ENCODE measurements around the gene PSMG3.

Gene PSMG3

DNA sequence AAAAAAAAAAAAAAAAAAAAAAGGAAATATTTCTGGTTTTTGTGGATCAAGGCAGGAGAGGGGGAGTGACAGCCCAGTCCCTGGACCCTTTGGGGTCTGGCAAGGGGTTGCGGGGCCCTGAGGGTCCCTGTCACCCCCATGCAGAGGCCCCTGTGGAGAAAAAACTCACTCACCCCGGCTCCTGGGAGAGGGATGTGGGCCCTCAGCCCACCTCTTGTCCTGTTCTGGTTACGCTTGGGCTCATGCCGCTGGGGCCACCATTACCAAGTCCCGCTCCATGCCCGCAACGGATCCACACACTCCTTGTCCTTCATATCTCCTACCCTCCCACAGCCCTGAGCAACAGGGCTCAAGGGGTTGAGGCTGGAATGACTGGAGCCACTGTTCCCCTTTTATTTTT is 12.8 kb downstream of the PSMG3 start:
- no peak for DNase-seq

DNA sequence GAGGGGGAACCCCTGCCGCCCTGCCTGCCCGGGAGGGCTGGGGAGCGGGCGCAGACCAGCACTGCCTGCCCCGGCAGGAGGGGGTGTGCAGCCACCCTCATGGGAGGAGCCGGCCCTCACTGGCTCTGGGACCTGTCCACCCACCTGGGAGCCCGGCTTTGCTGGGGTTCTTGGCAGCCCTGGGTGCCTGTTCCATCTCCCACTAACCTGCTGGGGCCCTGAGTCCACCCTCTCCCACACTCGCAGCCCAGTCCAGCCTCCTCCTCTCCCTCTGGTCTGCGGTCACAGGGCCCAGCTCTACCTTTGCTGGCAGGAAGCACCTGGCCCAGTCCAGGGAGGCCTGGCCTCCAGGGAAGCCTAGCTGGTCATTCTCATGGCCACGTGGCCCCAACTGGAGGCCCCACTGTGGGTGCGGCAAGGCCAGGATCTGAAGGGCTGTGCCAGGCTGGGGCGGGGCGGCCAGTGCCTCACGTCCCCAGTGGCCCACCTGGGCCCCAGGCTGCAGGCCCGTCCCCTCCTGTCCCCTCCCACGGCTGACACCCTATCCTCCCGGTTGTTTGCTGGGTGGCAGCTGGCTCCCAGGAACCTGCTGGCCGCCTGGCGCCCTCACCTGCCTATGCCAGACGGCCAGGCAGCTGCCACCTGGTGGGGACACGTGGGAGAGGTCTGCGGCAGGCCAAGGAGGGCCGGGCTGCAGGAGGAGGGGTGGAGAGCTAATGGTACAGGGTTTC is 13.9 kb downstream of the PSMG3 start, which contains the start of gene TMEM184A:
TMEM184A (minus strand) TSS at position 393 of the 731 bp plus-strand sequence. CDS start 721 bp downstream, outside the sequence.
- peak; percentile 98 to 99 for DNase-seq

DNA sequence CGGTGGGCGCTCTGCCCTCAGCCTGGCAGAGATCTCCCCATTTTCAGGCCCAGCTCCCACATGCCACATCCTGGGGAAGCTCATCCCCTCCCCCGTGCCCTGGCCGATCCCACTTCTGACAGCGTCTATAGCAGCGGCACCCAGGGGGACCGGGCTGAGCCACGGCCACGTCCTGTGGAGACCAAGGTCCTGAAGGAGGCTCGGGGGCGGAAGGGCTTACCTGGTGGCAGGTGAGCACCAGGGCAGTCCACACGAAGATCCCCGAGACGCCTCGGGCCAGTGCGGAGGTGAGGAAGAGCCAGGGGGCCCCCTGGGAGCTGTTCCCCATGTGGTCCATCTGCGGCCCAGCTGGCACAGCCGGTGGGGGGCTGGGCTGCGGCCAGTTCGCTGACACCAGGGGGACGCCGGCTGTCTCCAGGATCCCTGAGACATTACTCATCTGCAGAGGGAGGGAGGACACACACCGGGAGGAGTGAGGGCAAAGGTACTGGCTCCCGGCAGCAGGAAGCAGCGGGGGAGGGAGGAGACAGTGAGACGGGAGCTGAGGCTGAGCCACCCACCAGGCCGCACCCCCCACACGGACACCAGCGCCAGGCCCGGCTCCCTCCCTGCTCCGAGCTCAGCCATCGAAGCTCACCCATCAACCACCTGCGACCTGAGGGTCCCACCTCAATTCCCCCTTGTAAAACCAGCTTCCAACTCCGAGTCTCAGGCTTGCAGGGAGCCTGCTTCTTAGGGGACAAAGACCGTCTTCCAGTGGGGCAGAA is 14.6 kb downstream of the PSMG3 start:
- peak; percentile 59 to 85 for DNase-seq

DNA sequence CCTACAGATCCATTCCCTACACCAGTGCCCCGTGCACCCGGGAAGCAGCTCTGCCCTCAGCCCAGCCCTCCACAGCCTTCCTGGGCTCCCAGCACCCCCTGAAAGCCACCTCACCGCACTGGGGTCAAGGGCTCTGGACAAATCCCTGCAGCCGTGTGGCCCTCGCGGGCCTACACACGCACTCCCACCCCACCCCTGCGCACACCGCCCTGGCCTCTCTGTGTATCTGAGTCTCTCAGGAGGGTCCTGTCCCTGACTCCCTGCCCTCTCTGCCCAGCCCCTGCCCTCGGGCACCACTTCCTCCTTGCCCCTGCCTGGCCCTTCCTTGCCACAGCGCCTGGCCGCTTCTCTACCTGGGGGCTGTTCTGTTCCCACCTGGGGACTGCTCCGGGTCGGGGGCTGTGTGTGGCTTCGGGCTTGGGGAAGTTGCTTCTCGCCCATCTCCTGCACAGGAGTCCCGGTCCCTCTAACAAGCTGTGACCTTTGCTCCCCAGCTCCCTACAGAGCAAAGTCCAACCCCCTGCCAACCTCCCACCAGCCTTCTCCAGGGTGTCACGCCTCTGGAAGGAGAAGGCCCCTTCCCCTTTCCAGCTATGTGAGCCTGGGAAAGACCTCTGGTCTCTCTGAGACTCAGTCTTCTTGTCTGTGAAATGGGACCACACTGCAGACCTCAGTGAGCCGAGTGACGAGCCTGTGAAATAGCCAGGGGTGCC is 15.3 kb downstream of the PSMG3 start:
- DNase-seq: no peak

DNA sequence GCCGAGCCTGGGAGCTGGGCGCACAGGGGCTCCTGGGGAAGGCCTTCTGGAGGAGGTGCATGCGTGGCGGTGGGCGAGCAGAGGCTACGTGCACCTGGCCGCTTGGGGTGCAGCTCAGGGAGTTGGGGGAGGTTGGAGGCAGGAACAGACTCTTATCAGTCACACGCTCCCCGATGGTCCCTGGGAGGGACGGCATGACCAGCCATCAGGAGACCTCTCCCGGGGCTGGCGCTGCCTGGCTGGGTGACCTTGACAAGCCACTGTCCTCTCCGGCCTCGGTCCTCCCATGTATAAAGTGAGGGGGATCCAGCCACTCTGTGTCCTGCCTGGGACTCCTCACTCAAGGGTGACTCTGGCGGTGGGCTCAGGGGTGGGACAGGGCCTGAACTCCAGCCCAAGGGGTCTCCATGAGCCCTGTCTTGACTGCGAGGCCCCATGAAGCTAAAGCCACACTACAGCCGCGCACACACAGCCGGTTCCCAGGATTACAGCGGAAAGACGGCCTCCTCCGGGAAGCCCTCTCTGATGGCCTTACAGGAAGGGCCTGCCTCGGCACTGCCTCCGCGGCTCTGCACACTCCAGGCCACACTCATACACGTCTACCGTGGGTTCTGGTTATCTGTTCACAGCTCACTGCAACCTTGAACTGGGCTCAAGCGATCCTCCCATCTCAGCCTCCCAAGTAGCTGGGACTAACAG is 16.2 kb downstream of the PSMG3 start:
- DNase-seq: no peak

DNA sequence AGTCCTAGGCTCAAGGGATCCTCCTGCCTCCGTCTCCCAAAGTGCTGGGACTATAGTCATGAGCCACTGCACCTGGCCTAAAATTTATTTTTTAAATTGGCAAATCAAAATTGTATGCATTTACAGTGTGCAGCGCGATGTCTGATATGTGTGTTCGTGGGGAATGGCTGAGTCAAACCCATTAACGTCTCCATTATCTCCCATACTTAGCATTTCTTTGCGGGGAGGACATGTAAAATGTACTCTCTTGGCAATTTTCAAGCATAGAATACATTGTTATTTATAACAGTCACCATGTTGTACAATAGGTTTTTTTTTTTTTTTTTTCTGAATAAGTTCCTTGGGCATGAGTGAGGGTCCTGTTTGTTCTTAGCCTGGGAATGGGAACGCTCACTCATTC is 17.6 kb downstream of the PSMG3 start:
- DNase-seq: no peak

DNA sequence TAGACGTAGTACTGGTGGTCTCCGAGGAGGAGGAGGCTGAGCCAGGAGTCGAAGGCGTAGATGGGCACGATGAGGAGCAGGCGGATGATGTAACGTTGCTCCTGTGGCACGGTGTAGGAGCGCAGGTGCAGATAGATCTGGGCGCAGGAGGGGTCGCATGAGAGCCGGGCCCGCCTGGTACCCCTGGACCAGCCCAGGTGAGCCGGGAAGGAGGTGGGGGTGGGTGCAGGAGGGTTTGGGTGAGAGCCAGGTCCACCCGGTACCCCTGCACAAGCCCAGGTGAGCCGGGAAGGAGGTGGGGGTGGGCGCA is 19.0 kb downstream of the PSMG3 start:
- no peak for DNase-seq

DNA sequence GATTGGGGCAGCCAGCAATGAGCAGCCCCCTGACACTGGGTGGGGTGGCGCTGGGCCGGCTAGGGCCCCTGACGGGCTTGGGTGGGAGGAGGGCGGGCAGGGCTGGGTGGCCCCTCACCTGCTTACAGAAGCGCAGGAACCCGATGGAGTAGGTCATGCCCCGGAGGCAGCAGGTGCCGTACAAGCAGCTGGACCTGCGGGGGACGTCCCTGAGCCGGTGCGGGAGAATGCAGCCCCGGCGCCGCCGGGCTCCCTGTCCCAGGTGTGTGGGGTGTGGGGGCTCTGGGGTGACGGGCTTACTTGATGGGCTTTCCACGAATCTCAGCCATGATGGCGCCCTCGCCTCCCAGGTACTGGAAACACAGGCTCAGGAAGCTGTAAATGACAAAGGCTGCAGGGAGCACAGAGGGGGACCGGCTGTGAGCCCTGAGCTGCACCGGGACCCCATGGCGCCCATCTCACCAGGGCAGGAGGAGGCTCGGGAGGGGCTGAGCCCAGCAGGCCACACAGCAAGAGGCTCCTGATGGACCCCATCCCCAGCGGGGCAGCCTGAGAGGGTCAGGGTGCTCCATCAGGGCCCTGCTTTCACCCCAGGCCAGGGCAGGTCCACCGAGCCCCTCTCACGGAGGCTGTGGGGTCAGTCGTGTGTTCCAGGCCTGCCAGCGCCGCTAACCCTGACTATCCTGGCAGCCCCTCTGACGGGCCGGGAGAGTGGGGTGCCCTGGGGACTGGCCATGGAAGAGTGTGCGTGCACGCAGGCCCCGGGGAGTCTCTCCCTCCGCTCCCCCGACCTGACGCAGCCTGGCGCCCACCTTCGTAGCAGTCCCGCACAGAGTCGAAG is 19.6 kb downstream of the PSMG3 start:
- DNase-seq: no peak

DNA sequence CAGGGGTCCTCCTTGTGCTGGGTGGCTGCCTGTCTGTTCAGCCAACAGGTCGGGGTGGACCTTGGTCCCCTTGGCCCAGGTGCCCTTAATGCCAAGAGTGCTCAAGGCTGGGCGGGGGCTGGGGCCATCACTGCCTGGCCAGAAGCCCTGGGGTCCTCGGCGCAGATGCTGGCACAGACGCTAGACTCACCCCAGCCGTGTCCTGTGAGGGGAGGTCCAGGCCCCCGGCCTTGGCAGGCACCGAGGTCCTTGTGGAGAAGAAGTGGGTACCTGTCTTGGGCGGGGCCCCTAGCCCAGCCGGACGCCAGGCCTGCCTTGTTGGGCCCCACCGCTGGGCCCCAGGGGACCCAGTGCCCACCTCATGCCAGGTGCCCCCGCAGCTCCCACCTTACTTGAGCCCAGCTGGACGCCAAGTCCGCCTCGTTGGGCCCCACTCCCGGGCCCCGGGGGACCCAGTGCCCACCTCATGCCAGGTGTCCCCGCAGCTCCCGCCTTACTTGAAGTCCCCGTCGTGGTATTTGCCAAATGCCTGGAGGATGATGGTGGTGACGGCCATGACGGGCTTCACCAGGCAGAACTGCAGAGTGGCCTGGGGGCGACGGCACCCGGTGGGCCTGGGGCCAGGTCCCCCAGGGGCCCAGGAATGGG is 20.4 kb downstream of the PSMG3 start:
- no peak for DNase-seq

DNA sequence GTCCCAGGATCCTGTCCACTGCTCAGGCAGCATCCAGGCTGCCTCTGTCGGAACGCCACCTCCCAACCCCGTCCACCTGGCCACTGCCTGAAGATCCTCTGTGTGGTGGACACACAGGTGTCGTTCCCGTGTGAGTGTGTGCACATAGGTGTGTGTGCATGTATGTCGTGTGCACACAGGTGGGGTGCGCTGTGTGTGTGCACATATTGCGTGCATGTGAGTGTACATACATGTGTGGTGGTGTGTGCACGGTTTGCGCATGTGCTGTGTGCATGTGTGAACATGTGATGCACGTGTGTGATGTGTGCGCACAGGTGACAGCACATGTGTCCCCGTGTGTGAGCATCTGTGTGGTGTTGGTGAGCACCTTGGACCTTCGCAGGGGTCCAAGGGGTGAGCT is 20.9 kb downstream of the PSMG3 start:
- no peak for DNase-seq

DNA sequence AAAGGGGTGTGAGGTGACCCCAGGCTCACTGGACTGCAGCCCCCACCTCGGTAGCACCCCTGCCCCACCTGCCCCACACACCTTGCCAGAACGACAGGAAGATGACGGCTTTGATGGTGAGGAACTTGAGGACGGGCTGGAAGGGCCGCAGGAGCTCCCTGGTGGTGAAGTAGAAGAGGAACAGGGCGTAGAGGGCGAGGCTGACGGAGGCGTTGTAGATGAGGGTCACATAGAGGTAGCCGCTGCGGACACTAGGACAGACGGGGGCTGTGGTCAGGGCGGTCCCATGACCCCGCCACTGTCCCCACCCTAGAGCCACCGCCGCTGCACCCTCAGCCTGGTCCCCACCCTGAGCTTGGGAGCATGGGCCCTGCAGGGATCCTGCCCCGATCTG is 21.4 kb downstream of the PSMG3 start:
- DNase-seq: no peak

DNA sequence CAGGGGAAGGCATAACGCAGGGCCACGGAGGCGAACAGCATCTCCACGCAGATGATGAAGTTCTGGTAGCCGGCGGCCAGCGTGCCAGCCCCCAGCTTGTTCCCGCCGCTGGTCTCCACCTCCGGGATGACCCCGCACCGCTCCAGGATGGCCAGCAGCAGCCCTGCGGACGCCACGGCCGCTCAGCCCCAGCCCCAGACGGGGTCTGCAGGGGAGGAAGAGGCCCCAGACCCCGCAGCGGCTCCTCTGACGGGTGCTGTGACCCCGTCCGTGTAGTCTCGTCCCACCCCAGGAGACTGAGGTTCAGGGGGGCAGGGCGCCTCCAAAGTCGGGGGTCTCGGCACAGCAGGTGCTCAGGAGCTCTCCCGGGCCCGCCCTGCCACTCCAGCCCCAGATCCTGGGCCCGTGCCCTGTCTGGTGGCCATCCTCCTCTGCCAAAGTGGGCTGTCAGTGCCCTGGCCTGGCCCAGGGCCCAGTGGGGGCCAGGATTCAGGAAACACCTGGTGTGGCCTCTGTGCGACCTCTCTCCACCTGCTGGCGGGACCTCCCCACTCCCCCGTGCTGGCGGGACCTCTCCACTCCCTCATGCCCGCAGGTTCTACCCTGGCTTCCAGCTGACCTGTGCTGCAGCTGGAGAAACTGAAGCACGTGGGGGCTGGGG is 21.9 kb downstream of the PSMG3 start:
- DNase-seq: no peak

DNA sequence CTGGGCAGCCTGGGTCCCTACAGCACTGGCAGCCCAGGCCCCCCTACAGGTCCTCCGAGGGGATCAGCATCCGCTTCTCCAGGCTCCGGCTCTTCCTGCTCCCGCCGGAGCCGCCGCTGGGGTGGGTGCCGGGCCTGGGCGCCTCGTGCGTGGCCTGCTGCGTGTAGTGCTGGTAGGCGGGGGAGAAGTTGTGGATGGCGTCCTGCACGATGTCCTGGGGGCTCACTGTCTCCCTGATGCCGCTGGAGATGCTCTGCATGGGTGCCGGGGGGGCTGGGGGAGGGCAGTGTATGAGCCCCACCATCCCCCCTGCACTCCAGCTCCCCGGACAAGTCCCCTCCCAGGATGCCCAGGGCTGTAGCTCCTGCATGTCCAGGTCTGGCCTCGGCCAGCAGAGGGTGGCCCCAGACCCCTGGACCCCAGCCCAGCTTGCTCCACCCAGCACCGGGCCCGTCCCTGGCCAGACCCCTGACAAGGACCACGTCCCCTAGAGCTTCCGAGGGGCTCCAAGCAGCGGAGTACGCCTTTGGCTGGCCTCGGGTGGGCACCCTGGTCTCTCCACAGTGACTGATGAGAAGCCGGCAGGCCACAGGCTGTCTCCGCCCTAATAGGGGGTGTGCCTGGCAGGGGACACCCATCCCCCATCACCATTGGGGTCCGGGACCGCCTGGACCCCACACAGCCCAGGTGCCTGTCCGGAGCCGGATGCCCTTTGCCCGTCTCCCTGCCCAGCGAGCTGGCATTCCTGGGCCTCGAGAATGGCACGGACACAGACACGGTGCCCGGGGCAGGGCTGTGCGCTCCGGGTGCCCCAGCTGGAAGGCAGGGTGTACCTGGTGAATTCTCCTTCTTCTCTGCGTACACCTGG is 22.7 kb downstream of the PSMG3 start:
- DNase-seq: no peak

DNA sequence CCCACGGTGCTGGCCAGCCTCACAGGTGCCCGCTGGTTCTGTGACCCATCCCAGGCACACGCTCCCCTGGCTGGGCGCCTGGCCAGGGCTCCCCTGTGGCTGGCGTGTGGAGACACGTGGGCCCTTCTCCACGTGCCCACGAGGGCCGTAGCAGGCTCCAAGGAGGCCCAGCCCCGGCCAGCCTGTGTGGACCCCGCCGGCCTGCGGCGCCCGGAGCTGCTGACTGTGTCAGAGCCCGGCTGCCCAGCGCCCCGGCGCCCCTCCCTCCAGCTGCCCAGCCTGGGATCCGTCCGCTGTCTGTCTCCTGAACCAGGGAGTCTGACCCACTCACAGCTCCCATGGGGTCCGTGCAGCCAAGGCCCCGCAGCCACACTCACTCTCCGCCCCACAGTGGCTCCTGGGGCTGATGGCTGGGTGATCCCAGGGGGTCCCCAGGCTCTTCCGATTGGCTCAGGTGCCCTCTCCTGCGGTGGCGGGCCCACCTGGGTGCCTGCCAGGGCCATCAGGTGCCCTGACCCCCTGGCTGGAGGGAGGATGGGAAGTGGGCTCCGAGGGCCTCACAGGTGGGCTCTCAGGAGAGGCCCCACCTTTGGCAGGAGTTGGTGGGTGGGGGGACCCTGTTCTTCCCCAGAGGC is 23.4 kb downstream of the PSMG3 start:
- DNase-seq: no peak

DNA sequence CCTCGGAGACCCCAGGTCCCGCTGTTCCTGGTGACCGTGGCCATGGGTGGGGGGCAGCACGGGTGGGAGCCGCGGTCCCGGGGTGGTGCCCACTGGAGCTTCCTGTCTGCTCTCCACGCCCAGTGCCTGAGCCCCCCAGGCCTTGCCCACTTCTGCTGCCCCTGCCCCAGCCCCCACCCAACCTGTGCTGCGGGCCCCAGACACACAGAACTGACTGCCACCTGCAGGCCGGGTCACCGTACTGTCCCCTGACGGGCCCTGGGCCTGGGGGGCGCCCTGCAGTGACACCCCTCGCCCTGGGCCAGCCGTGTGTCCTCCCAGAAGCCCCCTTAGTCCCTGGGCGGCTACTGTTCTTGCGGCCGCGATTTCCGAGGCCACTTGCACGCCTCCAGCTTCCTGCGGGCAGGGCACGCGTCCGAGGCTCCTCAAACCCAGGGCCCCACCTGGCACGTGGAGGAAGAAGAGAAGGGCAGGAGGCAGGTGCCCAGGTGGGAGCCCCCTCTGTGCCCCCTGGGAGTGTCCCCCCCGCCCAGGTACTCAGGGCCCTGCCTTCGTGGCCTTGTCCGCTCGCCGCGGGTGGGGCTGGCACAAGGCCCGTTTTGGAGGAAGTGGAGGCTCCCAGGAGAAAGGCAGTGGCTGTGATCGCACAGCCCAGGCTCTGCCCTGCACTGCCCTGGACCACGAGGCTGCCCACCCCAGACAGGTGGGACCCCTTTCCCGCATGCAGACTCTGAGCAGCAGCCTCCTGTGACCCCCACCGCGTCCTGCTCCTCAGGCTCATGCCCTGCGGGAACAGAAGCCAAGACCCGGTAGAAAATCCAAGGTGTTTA is 24.2 kb downstream of the PSMG3 start:
- DNase-seq: no peak

DNA sequence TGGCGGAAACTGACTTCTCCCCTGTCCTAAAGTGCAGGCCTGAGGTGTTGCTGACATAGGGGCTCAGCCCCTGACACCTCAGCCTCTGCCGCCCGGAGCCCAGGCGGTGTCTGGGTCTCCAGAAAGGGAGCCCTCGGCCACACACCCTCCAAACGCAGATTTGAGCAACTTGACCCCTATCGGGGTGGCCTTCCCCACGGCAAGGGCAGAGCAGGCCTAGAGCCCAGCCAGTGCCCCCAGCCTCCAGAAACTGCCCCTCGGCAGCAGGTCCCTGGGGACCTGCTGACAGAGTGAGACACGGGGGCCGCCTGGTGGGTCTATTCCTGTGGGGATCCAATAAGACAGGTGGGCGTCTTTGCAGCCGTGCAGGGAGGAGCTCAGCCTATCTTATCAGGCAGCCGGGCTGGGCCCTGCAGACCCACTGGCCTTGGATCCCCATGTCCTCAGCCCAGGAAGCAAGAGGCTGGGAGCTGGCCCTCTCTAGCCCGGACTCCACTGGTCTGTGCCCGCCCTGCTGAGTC is 24.9 kb downstream of the PSMG3 start:
- DNase-seq: no peak

DNA sequence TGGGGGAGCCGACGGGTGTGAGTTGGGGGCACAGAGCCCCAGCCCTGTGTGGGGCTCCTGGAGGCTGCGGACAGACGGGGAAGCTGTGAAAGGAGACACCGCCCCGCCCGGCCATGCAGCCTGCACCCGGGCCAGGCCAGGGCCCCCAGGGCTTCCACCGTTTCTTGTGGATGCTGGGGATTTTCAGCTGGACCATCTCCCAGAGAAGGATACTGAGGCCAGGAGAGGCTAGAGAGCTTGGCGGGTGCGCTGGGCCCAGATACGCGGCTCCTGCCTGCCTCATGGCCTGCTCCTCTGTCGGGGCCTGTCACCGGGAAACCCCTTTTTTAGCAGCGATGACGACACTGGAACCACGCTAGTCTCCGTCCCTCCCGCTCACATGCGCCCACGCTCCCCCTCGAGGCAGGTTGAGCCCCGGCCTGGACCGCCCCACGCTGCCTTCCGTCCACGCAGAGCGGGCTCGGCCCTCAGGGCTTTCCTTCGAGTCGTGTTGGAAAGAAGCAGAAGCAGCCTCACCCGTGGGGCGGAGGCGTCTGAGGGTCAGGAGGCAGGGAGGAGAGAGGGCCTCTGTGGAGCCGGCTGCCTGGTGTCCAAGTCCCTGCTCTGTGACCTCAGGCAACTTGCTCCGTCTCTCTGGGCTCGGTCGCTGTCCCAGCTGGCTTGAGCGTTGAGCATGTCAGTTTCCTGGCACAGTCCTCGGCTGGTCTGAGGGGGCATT is 25.5 kb downstream of the PSMG3 start:
- no peak for DNase-seq

DNA sequence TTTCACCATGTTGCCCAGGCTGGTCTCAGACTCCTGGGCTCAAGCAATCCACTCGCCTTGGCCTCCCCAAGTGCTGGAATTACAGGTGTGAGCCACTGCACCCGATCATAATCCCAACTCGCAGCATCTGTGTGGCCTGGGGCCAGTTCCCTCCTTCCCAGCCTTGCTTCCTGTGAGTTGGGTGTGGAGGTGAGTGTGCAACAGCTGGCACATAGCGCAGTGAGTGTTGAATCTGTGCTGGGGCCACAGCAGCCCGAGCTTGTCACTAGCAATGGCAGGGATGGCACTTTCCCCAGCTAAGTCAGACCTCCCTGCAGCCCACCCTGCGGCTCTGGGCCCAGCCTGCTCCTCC is 26.0 kb downstream of the PSMG3 start:
- no peak for DNase-seq

Measured in SHP77 (cell line).